Smooth muscle cell (in vitro differentiated cells): ENCODE results near the gene TUBGCP6. TPM values are rescaled to one million over a fixed set of nuclear protein-coding genes. Genes with fewer than 3 reads are reported as not detected.

Experiments
- DNase-seq: peaks from one replicate; lab custom pipeline; 2025; ENCODE audit not compliant: unreplicated experiment; lab: John Stamatoyannopoulos, UW
- H2AFZ ChIP-seq: fragments of 200-600 bp; sonication (generic); 2 replicates; pipeline ENCODE4 v1.6.0; 2016; ENCODE audit warnings: antibody characterized with exemption, low read depth, mild to moderate bottlenecking
- H3F3A ChIP-seq: fragments of 200-600 bp; sonication (generic); 2 replicates; pipeline ENCODE4 v1.6.0; 2017; ENCODE audit warnings: antibody characterized with exemption, low read depth
- H3K27ac ChIP-seq: fragments of 200-600 bp; sonication (generic); 2 replicates; pipeline ENCODE4 v1.5.1; 2016; ENCODE audit warnings: low read depth, mild to moderate bottlenecking
- H3K27me3 ChIP-seq: fragments of 200-600 bp; sonication (generic); 2 replicates; pipeline ENCODE4 v1.6.1; 2016; ENCODE audit warnings: low read depth, mild to moderate bottlenecking
- H3K36me3 ChIP-seq: fragments of 200-600 bp; sonication (generic); 2 replicates; pipeline ENCODE4 v1.5.1; 2016; ENCODE audit warnings: low read depth
- H3K4me1 ChIP-seq: fragments of 200-600 bp; sonication (generic); 2 replicates; pipeline ENCODE4 v1.5.1; 2016; ENCODE audit warnings: low read depth
- H3K4me2 ChIP-seq: fragments of 200-600 bp; sonication (generic); 2 replicates; pipeline ENCODE4 v1.6.0; 2016; ENCODE audit warnings: mild to moderate bottlenecking
- H3K4me3 ChIP-seq: fragments of 200-600 bp; sonication (generic); 2 replicates; pipeline ENCODE4 v1.5.1; 2016; ENCODE audit warnings: mild to moderate bottlenecking
- H3K79me2 ChIP-seq: fragments of 200-600 bp; sonication (generic); 2 replicates; pipeline ENCODE4 v1.6.0; 2016; ENCODE audit warnings: low read depth, mild to moderate bottlenecking
- H3K9ac ChIP-seq: fragments of 200-600 bp; sonication (generic); 2 replicates; pipeline ENCODE4 v1.6.0; 2016; ENCODE audit warnings: low read depth
- H3K9me3 ChIP-seq: fragments of 200-600 bp; sonication (generic); replicated peaks from 2 replicates; pipeline ENCODE4 v1.5.1; 2016; ENCODE audit warnings: low read depth
- H4K20me1 ChIP-seq: fragments of 200-600 bp; sonication (generic); 2 replicates; pipeline ENCODE4 v1.6.0; 2016; ENCODE audit warnings: low read depth
- CTCF ChIP-seq: fragments of 200-600 bp; sonication (generic); IDR thresholded peaks from 2 replicates; pipeline ENCODE4 v1.5.1; 2017; ENCODE audit warnings: borderline replicate concordance, mild to moderate bottlenecking, antibody characterized with exemption; ENCODE audit not compliant: insufficient read depth, poor library complexity, severe bottlenecking
- WGBS: methylation state at CpG from one replicate; pipeline ENCODE4 v1.1.7; 2016; ENCODE audit warnings: low lambda C conversion rate; 5-methylcytosine and 5-hydroxymethylcytosine counted together
- polyA plus RNA-seq: library from polyadenylated mRNA; unstranded; fragments of >200 nt; fragmentation: Nextera tagmentation; extraction: Ambion mirVana; gene quantifications from 2 replicates; pipeline ENCODE4 v1.2.1, GENCODE V29; 2016
- total RNA-seq: library from RNA; depleted of rRNA; stranded (reverse); fragments of >200 nt; gene quantifications from 2 replicates; pipeline ENCODE4 v1.2.3, GENCODE V29; 2014

TUBGCP6 gene
- total and polyA plus RNA-seq, 2 experiments from 2014 or later: 10.0 to 22.7 TPM

- Histone ChIP-seq H3K4me1 (peaks cover 4% of the 10 kb centered on the region), H3K36me3 (no peaks in the 10 kb centered on the region), H4K20me1 (peaks cover 5% of the 10 kb centered on the region), H3K4me3 (peak overlapping the region; percentile 51), H3K9me3 (no peaks in the 10 kb centered on the region), H3K27ac (no peak overlapping the region), H3K27me3 (no peaks in the 10 kb centered on the region), H3F3A (no peaks in the 10 kb centered on the region), H2AFZ (peak overlapping the region; percentile 78), H3K9ac (no peak overlapping the region), H3K79me2 (peaks cover 35% of the 10 kb centered on the region), H3K4me2 (peak overlapping the region; percentile 88)
- no peak for TF ChIP-seq CTCF
- no peak for DNase-seq
- WGBS: 14% methylated on average over 6 of the region's 63 CpGs
Observed at GRCh38 chr22:50184902-50185374, 59.9 kb downstream of the TUBGCP6 start.

GRCh38 chr22:50184004-50184901 lies 60.6 kb downstream of the TUBGCP6 start:
- no peak overlapping the region for H2AFZ ChIP-seq
- H3K27ac ChIP-seq: no peak overlapping the region
- H3K79me2 ChIP-seq: peaks cover 33% of the 10 kb centered on the region
- no peaks in the 10 kb centered on the region for H3K27me3 ChIP-seq
- no peaks in the 10 kb centered on the region for H3K36me3 ChIP-seq
- no peaks in the 10 kb centered on the region for H3K9me3 ChIP-seq
- H3K9ac ChIP-seq: no peak overlapping the region
- no peaks in the 10 kb centered on the region for H3K4me1 ChIP-seq
- no peak for DNase-seq
- H3K4me3 ChIP-seq: peak overlapping the region; percentile 51
- WGBS: 46% methylated on average over 29 of the region's 32 CpGs
- H3F3A ChIP-seq: no peaks in the 10 kb centered on the region
- peak overlapping the region; percentile 88 for H3K4me2 ChIP-seq
- no peak for TF ChIP-seq CTCF
- peaks cover 5% of the 10 kb centered on the region for H4K20me1 ChIP-seq

GRCh38 chr22:50183141-50183971 lies 61.5 kb downstream of the TUBGCP6 start:
- H3K36me3 ChIP-seq: no peaks in the 10 kb centered on the region
- no peak overlapping the region for H3K4me2 ChIP-seq
- peaks cover 24% of the 10 kb centered on the region for H3K79me2 ChIP-seq
- H3K4me1 ChIP-seq: no peaks in the 10 kb centered on the region
- DNase-seq: no peak
- H2AFZ ChIP-seq: no peak overlapping the region
- H4K20me1 ChIP-seq: peaks cover 5% of the 10 kb centered on the region
- H3F3A ChIP-seq: no peaks in the 10 kb centered on the region
- no peak overlapping the region for H3K4me3 ChIP-seq
- no peak overlapping the region for H3K9ac ChIP-seq
- WGBS: 93% methylated on average over 18 of the region's 19 CpGs
- no peaks in the 10 kb centered on the region for H3K27me3 ChIP-seq
- no peak for TF ChIP-seq CTCF
- H3K9me3 ChIP-seq: no peaks in the 10 kb centered on the region
- no peak overlapping the region for H3K27ac ChIP-seq
